Colonic mucosa (tissue), 4 donors: ENCODE results near the gene PRDM4. TPM values are rescaled to one million over a fixed set of nuclear protein-coding genes. Genes with fewer than 3 reads are reported as not detected.

Experiments
- DNase-seq: peaks from one replicate; pipeline ENCODE4 v3.0.0-alpha.2; 2020
- H3K27ac ChIP-seq: fragments of 200-600 bp; one replicate; pipeline ENCODE4 v1.8.0; 2021
- H3K27me3 ChIP-seq: fragments of 200-600 bp; one replicate; pipeline ENCODE4 v1.8.0; 2021
- H3K36me3 ChIP-seq: fragments of 200-600 bp; one replicate; pipeline ENCODE4 v1.8.0; 2021
- H3K4me1 ChIP-seq: fragments of 200-600 bp; one replicate; pipeline ENCODE4 v1.8.0; 2021; ENCODE audit warnings: mild to moderate bottlenecking
- H3K4me3 ChIP-seq: fragments of 200-600 bp; one replicate; pipeline ENCODE4 v1.8.0; 2021
- H3K9ac ChIP-seq, 2 donors: one replicate each; pipeline ENCODE4 v1.7.0; 2013; ENCODE audit warnings: control low read depth in 2 of 2, low read depth in 2 of 2, low read length in 2 of 2
- H3K9me3 ChIP-seq: fragments of 200-600 bp; one replicate; pipeline ENCODE4 v1.8.0; 2021
- intact Hi-C: fragments of 100-400 bp; cut with DNase I; formaldehyde crosslinking; loops from one replicate; pipeline ENCODE4 v1.14.1; 2022
- total RNA-seq, 2 donors: library from RNA; stranded (reverse); fragmentation: NEBNext Ultra II Directional in 1 of 2; extraction: Animal tissue kit (Norgen Biotek cat#: 25700) in 1 of 2; gene quantifications; one replicate each; pipeline ENCODE4 v1.2.1, GENCODE V29; 2021
- TF ChIP-seq, protein P1 (sequence below): fragments of 200-600 bp; IDR thresholded peaks from one replicate; pipeline ENCODE4 v1.8.0; 2022; ENCODE audit warnings: antibody characterized with exemption, mild to moderate bottlenecking
- donor health status: healthy.
- donor health status: DM: no; HTN: no; CAD: no.
- donor health status: DM: no; HTN: no; CAD: no.

Gene PRDM4
- total RNA-seq, 2 donors from 2014 or later, result 32.7 to 36.1 TPM

DNA sequence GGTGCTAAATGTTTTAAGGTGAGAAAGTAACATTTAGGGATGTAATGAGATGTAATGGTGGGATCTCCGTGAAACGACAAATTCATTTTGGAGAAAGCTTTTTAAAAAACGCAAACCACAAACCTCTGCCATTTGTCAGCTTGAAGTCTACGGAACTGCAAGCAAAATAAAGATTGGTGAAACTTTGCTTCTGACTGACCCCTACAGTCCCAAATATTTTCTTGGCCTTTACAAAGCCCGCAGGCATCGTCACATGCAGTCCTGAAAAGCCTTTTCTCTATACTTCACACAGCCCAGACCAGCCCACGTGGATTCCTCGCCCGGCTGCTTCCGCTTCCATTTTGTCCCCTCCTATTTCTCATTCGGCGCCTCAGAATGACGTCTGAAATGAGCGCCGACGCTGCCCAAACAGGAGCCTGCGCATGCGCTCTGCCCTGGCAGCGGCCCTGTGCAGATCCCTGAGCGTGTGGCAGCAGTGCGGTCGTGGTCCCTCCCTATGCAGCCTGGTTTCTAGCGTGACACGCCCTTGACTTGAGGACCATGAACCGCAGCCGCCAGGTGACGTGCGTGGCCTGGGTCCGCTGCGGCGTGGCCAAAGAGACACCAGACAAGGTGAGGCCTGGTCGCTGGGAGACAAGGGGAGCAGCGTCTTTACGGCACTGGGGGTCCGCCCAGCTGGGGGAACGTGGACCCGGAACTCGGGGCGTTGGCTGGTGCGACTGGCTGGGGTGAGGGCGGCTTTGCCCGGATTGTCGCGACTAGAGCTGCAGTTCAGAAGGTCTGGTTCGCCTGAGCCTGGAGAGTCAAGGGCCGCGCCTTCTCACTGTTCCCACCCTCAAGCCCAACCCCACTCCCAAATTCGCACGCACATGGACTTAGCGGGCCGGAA lies 75.3 kb downstream of the PRDM4 start, which contains the start of gene PWP1:
TSS of gene PWP1 (plus strand) at position 440 of the 889 bp plus-strand sequence. CDS start at position 541, 101 bp downstream.
- DNase-seq, result peak; percentile 95

GRCh38 chr12:107684990-107685359 lies 76.0 kb downstream of the PRDM4 start:
- peak; percentile 67 for DNase-seq
- intact Hi-C loops, result loop anchor here (5.0 kb wide), 1 partner anchor 72 kb away; no protein-coding TSS in a partner anchor
- no peaks in the 10 kb centered on the region for H3K9me3 ChIP-seq
- TF ChIP-seq, protein P1, sequence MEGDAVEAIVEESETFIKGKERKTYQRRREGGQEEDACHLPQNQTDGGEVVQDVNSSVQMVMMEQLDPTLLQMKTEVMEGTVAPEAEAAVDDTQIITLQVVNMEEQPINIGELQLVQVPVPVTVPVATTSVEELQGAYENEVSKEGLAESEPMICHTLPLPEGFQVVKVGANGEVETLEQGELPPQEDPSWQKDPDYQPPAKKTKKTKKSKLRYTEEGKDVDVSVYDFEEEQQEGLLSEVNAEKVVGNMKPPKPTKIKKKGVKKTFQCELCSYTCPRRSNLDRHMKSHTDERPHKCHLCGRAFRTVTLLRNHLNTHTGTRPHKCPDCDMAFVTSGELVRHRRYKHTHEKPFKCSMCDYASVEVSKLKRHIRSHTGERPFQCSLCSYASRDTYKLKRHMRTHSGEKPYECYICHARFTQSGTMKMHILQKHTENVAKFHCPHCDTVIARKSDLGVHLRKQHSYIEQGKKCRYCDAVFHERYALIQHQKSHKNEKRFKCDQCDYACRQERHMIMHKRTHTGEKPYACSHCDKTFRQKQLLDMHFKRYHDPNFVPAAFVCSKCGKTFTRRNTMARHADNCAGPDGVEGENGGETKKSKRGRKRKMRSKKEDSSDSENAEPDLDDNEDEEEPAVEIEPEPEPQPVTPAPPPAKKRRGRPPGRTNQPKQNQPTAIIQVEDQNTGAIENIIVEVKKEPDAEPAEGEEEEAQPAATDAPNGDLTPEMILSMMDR, result no peak
- peak overlapping the region; percentile 34 for H3K27ac ChIP-seq
- H3K27me3 ChIP-seq, result no peaks in the 10 kb centered on the region
- H3K9ac ChIP-seq, result peak overlapping the region; percentile 27 to 95
- H3K4me1 ChIP-seq, result no peaks in the 10 kb centered on the region
- H3K36me3 ChIP-seq, result no peaks in the 10 kb centered on the region
- H3K4me3 ChIP-seq, result peak overlapping the region; percentile 74

More for the DNA sequence above, 75.3 kb downstream of the PRDM4 start, which contains the start of gene PWP1:
- Histone ChIP-seq H3K9ac (peak within 1 kb of the TSS; percentile 95 to 98), H3K27me3 (no peaks in the 10 kb centered on the region), H3K4me1 (no peaks in the 10 kb centered on the region), H3K27ac (peak within 1 kb of the TSS; percentile 34), H3K9me3 (no peaks in the 10 kb centered on the region), H3K36me3 (no peaks in the 10 kb centered on the region), H3K4me3 (peak within 1 kb of the TSS; percentile 74)
- intact Hi-C loops, result loop anchor here (5.0 kb wide), 1 partner anchor 72 kb away; no protein-coding TSS in a partner anchor
- TF ChIP-seq, protein P1, result no peak

GRCh38 chr12:107684029-107684795 lies 76.7 kb downstream of the PRDM4 start:
- no peaks in the 10 kb centered on the region for H3K36me3 ChIP-seq
- H3K9me3 ChIP-seq, result no peaks in the 10 kb centered on the region
- H3K9ac ChIP-seq, result no peak overlapping the region
- H3K4me3 ChIP-seq, result no peak overlapping the region
- no peak overlapping the region for H3K27ac ChIP-seq
- DNase-seq, result no peak
- H3K27me3 ChIP-seq, result peaks cover 4% of the 10 kb centered on the region
- intact Hi-C loops, result no loop called here
- H3K4me1 ChIP-seq, result no peaks in the 10 kb centered on the region
- TF ChIP-seq, protein P1, result no peak

Other genes with a start within 250 kb of the PRDM4 start
- 10 to 100 TPM; 19.7 to 23.8 TPM for gene PWP1, start 75.3 kb downstream of the PRDM4 start, total RNA-seq
- not detected for gene ASCL4, start 13.6 kb upstream of the PRDM4 start, total RNA-seq